Keratinocyte (primary cell): Measurements from ENCODE around the gene SMC5. TPM values are rescaled to one million over a fixed set of nuclear protein-coding genes. Genes with fewer than 3 reads are reported as not detected.

Experiments
- DNase-seq: peaks from one replicate; pipeline ENCODE4 v3.0.0-alpha.2; 2011; ENCODE audit warnings: low read depth, missing footprints, low spot score
- FAIRE-seq: peaks from 2 replicates; lab custom pipeline; 2011; peaks lifted over from hg19 to GRCh38; lab: Jason Lieb, UNC
- H2AFZ ChIP-seq: 2 replicates; pipeline ENCODE4 v1.6.0; 2012; ENCODE audit warnings: low read length, control low read depth, inconsistent platforms; ENCODE audit not compliant: control insufficient read depth
- H3K27ac ChIP-seq: 2 replicates; pipeline ENCODE4 v1.5.1; 2011; ENCODE audit warnings: low read length; ENCODE audit not compliant: control insufficient read depth, insufficient read depth
- H3K27me3 ChIP-seq: 3 replicates; pipeline ENCODE4 v1.6.0; 2011; ENCODE audit warnings: low read length; ENCODE audit not compliant: control insufficient read depth, insufficient read depth; ENCODE audit errors: extremely low read depth
- H3K36me3 ChIP-seq, 2 experiments: 2 replicates in 1 of 2; 3 replicates in 1 of 2; pipeline ENCODE4 v1.5.1; 2011; ENCODE audit warnings: low read length in 2 of 2, mild to moderate bottlenecking in 1 of 2; ENCODE audit not compliant: control insufficient read depth in 2 of 2, insufficient read depth in 2 of 2; ENCODE audit errors: extremely low read depth in 1 of 2
- H3K4me1 ChIP-seq: 3 replicates; pipeline ENCODE4 v1.5.1; 2011; ENCODE audit warnings: low read length; ENCODE audit not compliant: control insufficient read depth, insufficient read depth; ENCODE audit errors: extremely low read depth
- H3K4me2 ChIP-seq: 3 replicates; pipeline ENCODE4 v1.6.0; 2011; ENCODE audit warnings: low read depth, low read length; ENCODE audit not compliant: control insufficient read depth, insufficient read depth; ENCODE audit errors: extremely low read depth
- H3K4me3 ChIP-seq, 3 experiments: fragments of 200-600 bp in 1 of 3; sonication (generic) in 1 of 3; 2 replicates in 2 of 3; 3 replicates in 1 of 3; pipeline ENCODE4 v1.5.1; 2011 to 2016; ENCODE audit warnings: low read length in 3 of 3, mild to moderate bottlenecking in 3 of 3, control low read depth in 2 of 3, inconsistent platforms in 1 of 3, low read depth in 1 of 3, mixed read lengths in 1 of 3, mixed run types in 1 of 3, moderate library complexity in 1 of 3; ENCODE audit not compliant: control insufficient read depth in 2 of 3, insufficient read depth in 2 of 3; ENCODE audit errors: extremely low read depth in 1 of 3
- H3K79me2 ChIP-seq: 2 replicates; pipeline ENCODE4 v1.6.0; 2012; ENCODE audit warnings: low read length; ENCODE audit not compliant: control insufficient read depth, insufficient read depth
- H3K9ac ChIP-seq: 3 replicates; pipeline ENCODE4 v1.6.0; 2011; ENCODE audit warnings: low read length; ENCODE audit not compliant: control insufficient read depth, insufficient read depth; ENCODE audit errors: extremely low read depth
- H3K9me1 ChIP-seq: 3 replicates; pipeline ENCODE4 v1.6.0; 2011; ENCODE audit warnings: low read length; ENCODE audit not compliant: control insufficient read depth, insufficient read depth; ENCODE audit errors: extremely low read depth
- H3K9me3 ChIP-seq: 2 replicates; pipeline ENCODE4 v1.5.1; 2012; ENCODE audit warnings: low read depth, low read length; ENCODE audit not compliant: control insufficient read depth
- H4K20me1 ChIP-seq: 3 replicates; pipeline ENCODE4 v1.6.0; 2011; ENCODE audit warnings: low read length; ENCODE audit not compliant: control insufficient read depth, insufficient read depth; ENCODE audit errors: extremely low read depth
- EZH2 ChIP-seq: IDR thresholded peaks from one replicate; pipeline ENCODE4 v1.6.1; 2012; ENCODE audit warnings: inconsistent platforms, mild to moderate bottlenecking, low read length, moderate library complexity
- dilution Hi-C: fragments of 300-500 bp; cut with MboI; formaldehyde crosslinking; loops from one replicate; pipeline ENCODE4 v1.7.0; 2020; ENCODE audit warnings: low sequenced_read_pairs; ENCODE audit not compliant: extremely low pct_ligation_motif_present
- polyA plus RNA-seq, 5 experiments: library from polyadenylated mRNA; depleted of rRNA in 3 of 5; stranded (reverse) in 3 of 5; stranded (forward) in 1 of 5; unstranded in 1 of 5; fragments of >200 nt; gene quantifications; 1 replicate in 1 of 5; 2 replicates in 3 of 5; 3 replicates in 1 of 5; pipeline versions ENCODE4 v1.2.1 to v1.2.3, GENCODE V29; 2011 to 2012; ENCODE audit warnings: missing spikeins in 2 of 5, low read depth in 1 of 5, low replicate concordance in 1 of 5
- TF ChIP-seq, protein P1 (sequence below), 3 experiments: IDR thresholded peaks in 1 of 3; conservative IDR thresholded peaks in 1 of 3; optimal IDR thresholded peaks in 1 of 3; 2 replicates in 2 of 3; 3 replicates in 1 of 3; pipeline versions ENCODE3 to v1.5.1; 2011; ENCODE audit warnings: low read length in 3 of 3, mild to moderate bottlenecking in 3 of 3, moderate library complexity in 2 of 3, control low read depth in 1 of 3, inconsistent platforms in 1 of 3; ENCODE audit not compliant: insufficient read depth in 2 of 3; ENCODE audit errors: extremely low read depth in 1 of 3

The SMC5 gene
- polyA plus RNA-seq, 1 donor (not counting 4 experiments of a cell fraction or from before 2014, with no cell fraction given), result 16.5 TPM

DNA sequence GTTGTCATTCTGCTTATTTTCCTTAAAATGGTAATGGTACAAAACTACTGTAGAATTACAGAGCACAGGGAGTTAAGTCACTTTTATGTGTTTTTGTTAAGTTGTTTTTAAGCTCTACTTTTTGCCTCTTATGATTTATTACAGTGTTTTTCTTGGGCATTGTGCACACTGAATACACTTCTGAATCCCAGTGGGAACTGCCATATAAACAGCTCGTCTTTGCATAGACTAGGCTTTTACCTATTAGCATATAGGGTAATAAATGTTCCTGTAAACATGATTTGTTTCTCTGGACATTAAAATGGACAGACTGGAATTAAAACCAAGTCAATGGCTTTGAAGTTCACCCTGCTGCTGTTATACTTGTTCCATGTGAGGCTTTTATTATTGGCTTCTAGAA lies 143.4 kb downstream of the SMC5 start:
- dilution Hi-C loops, result no loop called here
- no peaks in the 10 kb centered on the region for H3K79me2 ChIP-seq
- FAIRE-seq, result no peak

DNA sequence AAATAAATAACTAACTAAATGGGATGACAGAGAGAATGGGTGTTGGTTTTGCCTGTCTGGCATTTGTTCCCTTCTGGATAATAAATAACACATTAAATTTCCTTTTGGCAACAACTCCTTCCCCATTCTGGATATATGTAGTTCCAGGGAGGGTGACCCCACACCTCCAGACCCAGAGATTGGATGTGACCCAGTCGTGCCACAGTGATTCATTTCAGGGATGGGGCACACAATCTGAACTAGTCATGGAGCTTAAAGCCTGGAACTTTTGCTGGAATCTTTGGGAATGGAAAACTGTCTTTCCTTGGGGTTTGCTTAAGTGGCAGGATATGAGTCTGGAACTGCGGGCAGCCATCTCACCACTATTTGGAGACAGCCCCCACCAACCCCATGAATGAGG lies 144.4 kb downstream of the SMC5 start:
- H2AFZ ChIP-seq, result no peak overlapping the region
- H3K9me1 ChIP-seq, result no peaks in the 10 kb centered on the region
- TF ChIP-seq, protein P1, sequence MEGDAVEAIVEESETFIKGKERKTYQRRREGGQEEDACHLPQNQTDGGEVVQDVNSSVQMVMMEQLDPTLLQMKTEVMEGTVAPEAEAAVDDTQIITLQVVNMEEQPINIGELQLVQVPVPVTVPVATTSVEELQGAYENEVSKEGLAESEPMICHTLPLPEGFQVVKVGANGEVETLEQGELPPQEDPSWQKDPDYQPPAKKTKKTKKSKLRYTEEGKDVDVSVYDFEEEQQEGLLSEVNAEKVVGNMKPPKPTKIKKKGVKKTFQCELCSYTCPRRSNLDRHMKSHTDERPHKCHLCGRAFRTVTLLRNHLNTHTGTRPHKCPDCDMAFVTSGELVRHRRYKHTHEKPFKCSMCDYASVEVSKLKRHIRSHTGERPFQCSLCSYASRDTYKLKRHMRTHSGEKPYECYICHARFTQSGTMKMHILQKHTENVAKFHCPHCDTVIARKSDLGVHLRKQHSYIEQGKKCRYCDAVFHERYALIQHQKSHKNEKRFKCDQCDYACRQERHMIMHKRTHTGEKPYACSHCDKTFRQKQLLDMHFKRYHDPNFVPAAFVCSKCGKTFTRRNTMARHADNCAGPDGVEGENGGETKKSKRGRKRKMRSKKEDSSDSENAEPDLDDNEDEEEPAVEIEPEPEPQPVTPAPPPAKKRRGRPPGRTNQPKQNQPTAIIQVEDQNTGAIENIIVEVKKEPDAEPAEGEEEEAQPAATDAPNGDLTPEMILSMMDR (optimal IDR thresholded peaks at IDR 0.05 in 1 of 3, IDR thresholded peaks at IDR 0.05 in 1 of 3, conservative IDR thresholded peaks at IDR 0.05 in 1 of 3; ENCODE audit: extremely low read depth in 1 of 3, insufficient read depth in 2 of 3, low read length in 3 of 3), result no peak
- TF ChIP-seq EZH2, result no peak
- no peak for DNase-seq
- no peaks in the 10 kb centered on the region for H3K4me1 ChIP-seq
- dilution Hi-C loops, result no loop called here
- no peaks in the 10 kb centered on the region for H3K79me2 ChIP-seq
- no peak overlapping the region for H3K4me3 ChIP-seq
- H3K27me3 ChIP-seq, result no peaks in the 10 kb centered on the region
- H4K20me1 ChIP-seq, result no peaks in the 10 kb centered on the region
- H3K4me2 ChIP-seq, result no peak overlapping the region
- no peaks in the 10 kb centered on the region for H3K9me3 ChIP-seq
- FAIRE-seq, result no peak
- H3K9ac ChIP-seq, result no peak overlapping the region
- no peak overlapping the region for H3K27ac ChIP-seq
- H3K36me3 ChIP-seq, result no peaks in the 10 kb centered on the region

More for the DNA sequence above, 143.4 kb downstream of the SMC5 start:
- Histone ChIP-seq H3K9me1 (no peaks in the 10 kb centered on the region), H2AFZ (no peak overlapping the region), H3K27ac (no peak overlapping the region), H3K9ac (no peak overlapping the region), H3K4me3 (no peak overlapping the region), H3K4me1 (no peaks in the 10 kb centered on the region), H3K9me3 (no peaks in the 10 kb centered on the region), H3K36me3 (no peaks in the 10 kb centered on the region), H3K4me2 (no peak overlapping the region), H3K27me3 (no peaks in the 10 kb centered on the region), H4K20me1 (no peaks in the 10 kb centered on the region)
- TF ChIP-seq, protein P1 (optimal IDR thresholded peaks at IDR 0.05 in 1 of 3, IDR thresholded peaks at IDR 0.05 in 1 of 3, conservative IDR thresholded peaks at IDR 0.05 in 1 of 3; ENCODE audit: extremely low read depth in 1 of 3, insufficient read depth in 2 of 3, low read length in 3 of 3), result no peak
- TF ChIP-seq EZH2, result no peak
- DNase-seq, result no peak
